Transverse colon (tissue), 4 donors: ENCODE measurements around the gene ATP9A. TPM values are rescaled to one million over a fixed set of nuclear protein-coding genes. Genes with fewer than 3 reads are reported as not detected.

Experiments
- DNase-seq: peaks from one replicate; pipeline ENCODE4 v3.0.0-alpha.2; 2019
- H3K27ac ChIP-seq, 4 donors: fragments of 200-600 bp; sonication (generic); 2 replicates each; pipeline ENCODE4 v1.5.1; 2016 to 2018; ENCODE audit warnings: inconsistent platforms in 4 of 4
- H3K27me3 ChIP-seq: fragments of 200-600 bp; sonication (generic); 2 replicates; pipeline ENCODE4 v1.5.1; 2017; ENCODE audit warnings: inconsistent platforms
- H3K36me3 ChIP-seq, 4 donors: fragments of 200-600 bp; sonication (generic); 2 replicates each; pipeline ENCODE4 v1.5.1; 2017 to 2019; ENCODE audit warnings: inconsistent platforms in 4 of 4
- H3K4me1 ChIP-seq, 4 donors: fragments of 200-600 bp; sonication (generic); 2 replicates each; pipeline ENCODE4 v1.5.1; 2017 to 2020; ENCODE audit warnings: inconsistent platforms in 4 of 4
- H3K4me3 ChIP-seq, 4 donors: fragments of 200-600 bp; sonication (generic); 1 replicate in 1 of 4; 2 replicates in 3 of 4; pipeline versions ENCODE4 v1.5.1 to v1.6.1; 2017 to 2019; ENCODE audit warnings: inconsistent platforms in 4 of 4
- H3K9me3 ChIP-seq, 2 donors: fragments of 200-600 bp; sonication (generic); 2 replicates each; pipeline ENCODE4 v1.5.1; 2017 to 2019; ENCODE audit warnings: inconsistent platforms in 2 of 2
- EP300 ChIP-seq: sonication (generic); formaldehyde crosslinking; IDR thresholded peaks from one replicate; pipeline ENCODE4 v1.6.1; 2017; ENCODE audit warnings: antibody characterized with exemption, low read depth
- POLR2A ChIP-seq: fragments of 450-650 bp; IDR thresholded peaks from one replicate; pipeline ENCODE4 v1.6.1; 2016; ENCODE audit warnings: antibody characterized with exemption, mild to moderate bottlenecking, moderate library complexity
- POLR2AphosphoS5 ChIP-seq, 3 donors: sonication (generic); formaldehyde crosslinking; IDR thresholded peaks; one replicate each; pipeline ENCODE4 v1.6.1; 2016; ENCODE audit warnings: antibody characterized with exemption in 3 of 3
- WGBS, 2 donors: methylation state at CpG; one replicate each; pipeline ENCODE4 v1.1.5; 2018; ENCODE audit warnings: low coverage in 1 of 2; 5-methylcytosine and 5-hydroxymethylcytosine counted together
- in situ Hi-C, 4 donors: fragments of 200-750 bp; cut with MboI; loops; one replicate each; pipeline versions ENCODE4 v1.15.0 to v1.15.1; 2017; ENCODE audit warnings: low sequenced_read_pairs in 3 of 4, low pct_ligation_motif_present in 1 of 4, low pct_unique_long_range_greater_than_20kb in 1 of 4
- intact Hi-C: fragments of 100-400 bp; cut with DNase I; formaldehyde crosslinking; loops from one replicate; pipeline ENCODE4 v1.15.1; 2023; ENCODE audit warnings: low total_unique reads
- total RNA-seq, 4 donors: library from RNA; depleted of rRNA; stranded (reverse); fragments of >200 nt; gene quantifications; one replicate each; pipeline ENCODE4 v1.1.0, GENCODE V29; 2016
- TF ChIP-seq, protein P1 (sequence below), 5 experiments: fragments of 200-600 bp in 3 of 5; fragments of 450-650 bp in 2 of 5; sonication (generic) in 3 of 5; IDR thresholded peaks; 1 replicate in 2 of 5; 2 replicates in 3 of 5; pipeline ENCODE4 v1.5.1; 2016 to 2017; ENCODE audit warnings: antibody characterized with exemption in 5 of 5, inconsistent platforms in 3 of 5, mild to moderate bottlenecking in 2 of 5, moderate library complexity in 1 of 5

The ATP9A gene
- total RNA-seq, 4 donors from 2014 or later: 66.3 to 93.0 (median 78.9) TPM

DNA sequence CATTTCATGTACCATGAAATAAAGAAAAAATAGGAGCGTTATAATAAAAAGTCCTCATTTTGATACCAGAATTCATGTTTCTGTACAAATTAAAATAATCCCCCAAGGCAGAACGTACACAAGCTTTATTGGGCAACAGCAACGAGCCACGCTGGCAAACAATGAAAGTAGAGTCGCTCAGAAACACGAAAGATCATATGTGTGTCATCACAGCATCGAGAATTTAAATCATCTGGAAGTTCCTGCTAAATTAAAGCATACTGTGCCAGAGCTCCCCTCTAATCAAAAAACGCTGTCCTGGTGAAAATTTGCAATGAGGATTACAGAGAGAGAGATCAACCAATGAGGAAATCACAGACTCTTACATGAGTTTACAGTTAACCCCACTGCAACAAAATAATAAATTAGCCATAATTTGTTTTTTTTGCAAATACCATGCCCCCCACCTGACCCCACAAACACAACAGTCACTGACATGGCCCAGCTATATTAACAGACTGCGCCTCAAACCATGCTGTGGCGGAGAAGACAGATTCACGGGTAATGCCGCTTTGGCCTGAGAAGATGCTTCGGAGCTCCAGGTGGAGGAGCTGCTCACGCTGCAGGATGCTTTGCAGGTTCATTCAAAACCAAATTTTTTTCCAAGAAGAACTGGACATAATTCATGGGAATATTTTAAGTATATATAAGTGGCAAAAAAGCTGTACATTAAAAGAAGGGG, 171.4 kb downstream of the ATP9A start:
- TF ChIP-seq POLR2AphosphoS5 (IDR thresholded peaks at IDR 0.05) (no peak), EP300 (no peak), POLR2A (no peak)
- TF ChIP-seq, protein P1, sequence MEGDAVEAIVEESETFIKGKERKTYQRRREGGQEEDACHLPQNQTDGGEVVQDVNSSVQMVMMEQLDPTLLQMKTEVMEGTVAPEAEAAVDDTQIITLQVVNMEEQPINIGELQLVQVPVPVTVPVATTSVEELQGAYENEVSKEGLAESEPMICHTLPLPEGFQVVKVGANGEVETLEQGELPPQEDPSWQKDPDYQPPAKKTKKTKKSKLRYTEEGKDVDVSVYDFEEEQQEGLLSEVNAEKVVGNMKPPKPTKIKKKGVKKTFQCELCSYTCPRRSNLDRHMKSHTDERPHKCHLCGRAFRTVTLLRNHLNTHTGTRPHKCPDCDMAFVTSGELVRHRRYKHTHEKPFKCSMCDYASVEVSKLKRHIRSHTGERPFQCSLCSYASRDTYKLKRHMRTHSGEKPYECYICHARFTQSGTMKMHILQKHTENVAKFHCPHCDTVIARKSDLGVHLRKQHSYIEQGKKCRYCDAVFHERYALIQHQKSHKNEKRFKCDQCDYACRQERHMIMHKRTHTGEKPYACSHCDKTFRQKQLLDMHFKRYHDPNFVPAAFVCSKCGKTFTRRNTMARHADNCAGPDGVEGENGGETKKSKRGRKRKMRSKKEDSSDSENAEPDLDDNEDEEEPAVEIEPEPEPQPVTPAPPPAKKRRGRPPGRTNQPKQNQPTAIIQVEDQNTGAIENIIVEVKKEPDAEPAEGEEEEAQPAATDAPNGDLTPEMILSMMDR (IDR thresholded peaks at IDR 0.05): no peak
- WGBS, 2 donors: 89% methylated on average over 5 to 14 of the region's 14 CpGs
- Histone ChIP-seq H3K4me3 (no peak overlapping the region), H3K27me3 (no peaks in the 10 kb centered on the region), H3K36me3 (no peaks in the 10 kb centered on the region), H3K9me3 (no peaks in the 10 kb centered on the region), H3K4me1 (peaks cover 0 to 16% (median 3%) of the 10 kb centered on the region in 4 donors), H3K27ac (no peak overlapping the region)
- intact Hi-C loops: loop anchor here (5.0 kb wide), 1 partner anchor 210 kb away; no protein-coding TSS in a partner anchor
- in situ Hi-C loops: loop anchor here in 3 of 4 donors (10.0 to 25.0 kb wide), 3 partner anchors 210 to 610 kb away; no protein-coding TSS in a partner anchor
- DNase-seq: no peak

DNA sequence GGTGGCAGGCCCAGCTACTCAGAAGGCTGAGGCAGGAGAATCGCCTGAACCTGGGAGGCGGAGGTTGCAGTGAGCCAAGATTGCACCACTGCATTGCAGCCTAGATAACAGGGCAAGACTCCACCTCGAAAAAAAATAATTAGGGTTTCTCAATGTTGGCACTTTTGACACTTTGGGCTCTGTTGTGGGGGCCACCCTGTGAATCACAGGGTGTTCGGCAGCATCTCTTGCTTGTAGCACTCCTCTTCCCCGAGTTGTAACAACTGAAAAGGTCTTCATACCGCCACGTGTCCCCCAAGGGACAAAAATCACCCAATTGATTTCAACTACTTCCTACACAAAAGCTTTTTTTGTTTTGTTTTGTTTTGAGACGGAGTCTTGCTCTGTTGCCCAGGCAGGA, 172.4 kb downstream of the ATP9A start:
- Histone ChIP-seq H3K27ac (no peak overlapping the region), H3K27me3 (no peaks in the 10 kb centered on the region), H3K4me1 (peaks cover 0 to 16% (median 3%) of the 10 kb centered on the region in 4 donors), H3K36me3 (no peaks in the 10 kb centered on the region), H3K4me3 (no peak overlapping the region), H3K9me3 (no peaks in the 10 kb centered on the region)
- WGBS, 2 donors: 57 to 84% methylated on average over 4 to 8 of the region's 8 CpGs
- intact Hi-C loops (loop anchor here (5.0 kb wide), 1 partner anchor 208 kb away; no protein-coding TSS in a partner anchor), in situ Hi-C loops (loop anchor here in 3 of 4 donors (10.0 to 25.0 kb wide), 3 partner anchors 208 to 608 kb away; no protein-coding TSS in a partner anchor)
- TF ChIP-seq POLR2AphosphoS5 (IDR thresholded peaks at IDR 0.05): no peak
- TF ChIP-seq POLR2A: no peak
- TF ChIP-seq, protein P1 (IDR thresholded peaks at IDR 0.05): no peak
- DNase-seq: no peak

GRCh38 chr20:51595058-51595532, 173.1 kb downstream of the ATP9A start:
- Histone ChIP-seq H3K27ac (peak overlapping the region in 2 of 4 donors; percentile 24 to 41), H3K4me3 (no peak overlapping the region), H3K9me3 (no peaks in the 10 kb centered on the region), H3K36me3 (no peaks in the 10 kb centered on the region), H3K4me1 (peaks cover 0 to 16% (median 3%) of the 10 kb centered on the region in 4 donors), H3K27me3 (no peaks in the 10 kb centered on the region)
- TF ChIP-seq, protein P1 (IDR thresholded peaks at IDR 0.05): peak; percentile 76 to 87 (median 81)
- TF ChIP-seq POLR2A: no peak
- TF ChIP-seq POLR2AphosphoS5 (IDR thresholded peaks at IDR 0.05): no peak
- intact Hi-C loops (loop anchor here (5.0 kb wide), 1 partner anchor 208 kb away; no protein-coding TSS in a partner anchor), in situ Hi-C loops (loop anchor here in 3 of 4 donors (10.0 to 25.0 kb wide), 3 partner anchors 208 to 608 kb away; no protein-coding TSS in a partner anchor)
- peak; percentile 87 for DNase-seq
- WGBS, 2 donors: 8 to 20% methylated on average over 5 to 13 of the region's 13 CpGs
